ENCODE results near the gene SEMA6D. TPM values are rescaled to one million over a fixed set of nuclear protein-coding genes. Genes with fewer than 3 reads are reported as not detected.

The SEMA6D gene
- total RNA-seq, 4 donors from 2014 or later, result 9.3 to 17.7 (median 14.3) TPM

- Histone ChIP-seq H3K4me3 (replicated peaks in 1 of 3) (no peak overlapping the region), H3K36me3 (no peaks in the 10 kb centered on the region), H3K4me1 (peaks cover 12 to 31% of the 10 kb centered on the region in 2 donors), H3K27me3 (no peaks in the 10 kb centered on the region), H3K9me3 (no peaks in the 10 kb centered on the region), H3K27ac (no peak overlapping the region)
- 40 to 100% methylated on average over 1 to 2 of the region's 2 CpGs for WGBS, 2 donors
- intact Hi-C loops (cut with DNase I), result no loop called here
- TF ChIP-seq POLR2A (IDR thresholded peaks at IDR 0.05), result no peak
- no peak for TF ChIP-seq CTCF (IDR thresholded peaks at IDR 0.05)
- no peak for DNase-seq
These were observed 101.9 kb downstream of the SEMA6D start for GRCh38 chr15:47819158-47819557.

- no peak overlapping the region for H3K27ac ChIP-seq
- no peak overlapping the region for H3K4me3 ChIP-seq (replicated peaks in 1 of 3)
- H3K4me1 ChIP-seq, result peaks cover 12 to 31% of the 10 kb centered on the region in 2 donors
- intact Hi-C loops (cut with DNase I), result no loop called here
- H3K9me3 ChIP-seq, result no peaks in the 10 kb centered on the region
- H3K27me3 ChIP-seq, result no peaks in the 10 kb centered on the region
- no peak for TF ChIP-seq POLR2A (IDR thresholded peaks at IDR 0.05)
- TF ChIP-seq CTCF (IDR thresholded peaks at IDR 0.05), result no peak
- H3K36me3 ChIP-seq, result no peaks in the 10 kb centered on the region
- DNase-seq, result peak in 1 of 2 donors; percentile 18
- WGBS, 2 donors, result 68 to 81% methylated on average over 9 of the region's 9 CpGs
These were observed 102.9 kb downstream of the SEMA6D start for GRCh38 chr15:47820057-47820746.

GRCh38 chr15:47820747-47821319 lies 103.5 kb downstream of the SEMA6D start:
- Histone ChIP-seq H3K4me3 (replicated peaks in 1 of 3) (no peak overlapping the region), H3K27me3 (no peaks in the 10 kb centered on the region), H3K4me1 (peaks cover 12 to 31% of the 10 kb centered on the region in 2 donors), H3K27ac (peak overlapping the region in 2 of 3 donors; percentile 60 to 61), H3K36me3 (no peaks in the 10 kb centered on the region), H3K9me3 (no peaks in the 10 kb centered on the region)
- intact Hi-C loops (cut with DNase I), result no loop called here
- peak; percentile 7 to 38 for DNase-seq
- 64 to 66% methylated on average over 8 of the region's 8 CpGs for WGBS, 2 donors
- no peak for TF ChIP-seq CTCF (IDR thresholded peaks at IDR 0.05)
- TF ChIP-seq POLR2A (IDR thresholded peaks at IDR 0.05), result no peak

GRCh38 chr15:47822048-47822447 lies 104.7 kb downstream of the SEMA6D start:
- 36 to 52% methylated on average over 4 of the region's 4 CpGs for WGBS, 2 donors
- peaks cover 12 to 31% of the 10 kb centered on the region in 2 donors for H3K4me1 ChIP-seq
- peak overlapping the region; percentile 33 to 61 (median 60) for H3K27ac ChIP-seq
- no peaks in the 10 kb centered on the region for H3K36me3 ChIP-seq
- no peaks in the 10 kb centered on the region for H3K27me3 ChIP-seq
- peak; percentile 89 to 94 for DNase-seq
- no peak overlapping the region for H3K4me3 ChIP-seq (replicated peaks in 1 of 3)
- no peaks in the 10 kb centered on the region for H3K9me3 ChIP-seq
- intact Hi-C loops (cut with DNase I), result no loop called here
- TF ChIP-seq POLR2A (IDR thresholded peaks at IDR 0.05), result no peak
- no peak for TF ChIP-seq CTCF (IDR thresholded peaks at IDR 0.05)
